Fibroblast of skin of right biceps (primary cell): ENCODE data around the gene PSG4.
"Not testable (repeated sequence)": the region's sequence is repeated elsewhere in the genome, so short reads cannot be mapped to it uniquely, and the experiment has no call there.

ENCODE experiments used
- DNase-seq: peaks from one replicate; pipeline ENCODE4 v3.0.0-alpha.2; 2013

The PSG4 gene

DNA sequence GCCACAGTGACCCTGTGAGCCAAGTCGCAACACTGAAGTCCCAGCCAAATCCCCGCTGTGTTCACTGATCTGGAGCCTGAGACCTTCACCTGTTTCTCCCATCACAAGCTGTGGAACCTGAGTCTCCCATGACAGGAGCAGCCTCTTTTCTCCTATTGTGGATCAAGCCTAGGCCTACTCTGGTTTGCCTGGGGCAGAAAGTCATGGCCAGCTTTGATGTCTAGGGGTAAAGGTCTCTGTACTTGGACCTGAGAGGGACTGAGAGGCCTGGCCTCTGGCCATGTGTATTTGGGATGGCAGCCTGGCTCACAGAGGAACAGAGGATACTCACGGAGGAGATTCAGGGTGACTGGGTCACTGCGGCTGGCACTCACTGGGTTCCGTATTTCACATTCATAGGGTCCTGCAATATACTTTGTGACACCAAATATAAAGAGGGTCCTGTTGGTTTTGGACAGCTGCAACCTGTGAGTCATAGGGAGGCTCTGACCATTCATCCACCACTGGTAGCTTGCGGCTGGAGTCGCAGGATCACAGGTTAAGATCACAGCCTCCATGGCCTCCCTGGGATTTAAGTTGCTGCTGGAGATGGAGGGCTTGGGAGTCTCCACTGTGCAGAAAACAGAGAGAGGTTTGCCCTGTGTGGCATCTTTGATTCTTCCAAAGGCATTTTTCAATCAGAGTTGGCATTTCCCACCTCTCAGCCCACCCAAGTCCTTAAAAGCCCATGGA is 7.6 kb downstream of the PSG4 start:
- not testable (repeated sequence) for DNase-seq

- not testable (repeated sequence) for DNase-seq
These were observed 11.0 kb downstream of the PSG4 start for GRCh38 chr19:43194397-43194796.

- DNase-seq, result not testable (repeated sequence)
These were observed 12.9 kb downstream of the PSG4 start for GRCh38 chr19:43192381-43193155.

- not testable (repeated sequence) for DNase-seq
These were observed 17.3 kb downstream of the PSG4 start for GRCh38 chr19:43188092-43188491.

DNA sequence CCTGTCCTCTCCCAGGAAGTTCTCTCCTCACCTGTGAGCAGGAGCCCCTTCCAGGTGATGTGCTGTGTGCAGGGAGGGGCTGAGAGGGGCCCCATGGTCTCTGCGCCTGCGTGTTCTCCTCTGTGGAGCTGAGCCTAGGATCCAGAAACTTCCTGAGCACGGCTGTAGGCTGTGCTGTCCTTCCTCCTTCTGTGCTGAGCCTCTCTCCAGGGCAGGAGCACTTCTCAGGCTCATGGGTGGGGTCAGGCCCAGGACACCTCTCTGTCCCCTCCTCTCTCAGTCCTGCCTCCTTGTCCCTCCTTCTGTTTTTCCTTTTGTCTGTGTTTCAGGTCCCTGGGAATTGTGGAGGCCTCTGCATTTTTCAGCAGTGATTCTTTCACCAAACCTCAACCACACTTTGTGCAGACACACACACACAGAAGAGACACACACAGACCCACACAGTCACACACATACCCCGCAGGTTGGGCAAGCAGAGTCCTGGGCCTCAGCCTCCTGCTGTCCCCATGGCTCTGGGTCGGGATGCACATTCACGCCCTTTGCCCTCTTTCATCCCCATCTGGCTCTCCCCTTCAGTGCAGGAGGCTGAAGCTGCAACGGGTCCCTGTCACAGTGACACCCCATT is 19.0 kb downstream of the PSG4 start, which contains the start of gene PSG5:
TSS of gene PSG5 (minus strand) at position 226 of the 625 bp plus-strand sequence. CDS start at position 95, 131 bp downstream.
- DNase-seq, result peak; percentile 43

- DNase-seq, result peak; percentile 91
These were observed 23.3 kb downstream of the PSG4 start for GRCh38 chr19:43181869-43182771.

DNA sequence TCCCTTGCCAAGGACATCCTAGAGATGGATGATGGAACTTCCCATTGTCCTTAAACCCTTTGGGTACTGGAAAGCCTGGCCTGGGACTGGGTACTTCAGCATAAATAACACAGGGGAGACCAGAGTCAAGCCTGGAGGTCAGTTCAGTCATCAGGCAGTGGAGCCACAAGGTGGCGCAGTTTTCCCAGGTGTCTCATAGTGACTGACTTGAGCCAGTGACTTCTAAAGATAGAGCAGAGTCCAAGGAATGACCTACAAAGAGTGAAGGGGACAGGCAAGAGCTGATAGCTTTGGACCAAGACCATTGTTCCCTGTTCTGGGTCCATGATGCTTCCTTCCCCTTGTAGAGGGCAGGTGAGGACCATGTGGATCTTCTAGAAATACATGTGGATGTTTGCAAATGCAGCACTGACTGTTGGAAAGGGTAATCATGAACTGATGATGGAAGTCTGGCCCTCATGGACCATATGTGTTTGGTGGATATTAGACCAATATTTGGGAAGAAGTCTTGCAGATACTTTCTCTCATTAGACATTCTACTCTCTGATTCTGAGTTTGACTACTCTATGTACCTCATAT is 25.8 kb downstream of the PSG4 start:
- not testable (repeated sequence) for DNase-seq

DNA sequence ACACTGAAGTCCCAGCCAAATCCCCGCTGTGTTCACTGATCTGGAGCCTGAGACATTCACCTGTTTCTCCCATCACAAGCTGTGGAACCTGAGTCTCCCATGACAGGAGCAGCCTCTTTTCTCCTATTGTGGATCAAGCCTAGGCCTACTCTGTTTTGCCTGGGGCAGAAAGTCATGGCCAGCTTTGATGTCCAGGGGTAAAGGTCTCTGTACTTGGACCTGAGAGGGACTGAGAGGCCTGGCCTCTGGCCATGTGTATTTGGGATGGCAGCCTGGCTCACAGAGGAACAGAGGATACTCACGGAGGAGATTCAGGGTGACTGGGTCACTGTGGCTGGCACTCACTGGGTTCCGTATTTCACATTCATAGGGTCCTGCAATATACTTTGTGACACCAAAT is 26.9 kb downstream of the PSG4 start:
- DNase-seq, result not testable (repeated sequence)

- not testable (repeated sequence) for DNase-seq
These were observed 39.5 kb downstream of the PSG4 start for GRCh38 chr19:43165906-43166305.

DNA sequence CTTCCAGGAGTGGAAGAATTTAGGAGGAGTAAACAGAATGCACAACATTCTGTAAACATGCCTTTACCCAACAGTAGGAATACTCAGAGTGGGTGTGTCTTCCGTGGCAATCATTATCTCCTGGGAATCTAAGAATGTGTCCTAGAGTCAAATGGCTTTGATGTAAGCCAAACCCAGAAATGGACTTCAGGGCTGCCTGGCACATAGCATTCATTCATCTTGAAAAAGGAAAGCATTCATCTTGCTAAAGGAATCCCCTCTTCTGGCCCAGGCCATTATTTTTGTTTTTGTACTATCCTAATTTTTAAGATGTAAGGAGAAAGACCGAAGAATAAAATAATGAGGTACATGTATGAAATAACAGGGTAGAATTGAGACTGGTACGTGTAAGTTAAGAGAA is 42.3 kb downstream of the PSG4 start:
- DNase-seq, result not testable (repeated sequence)

DNA sequence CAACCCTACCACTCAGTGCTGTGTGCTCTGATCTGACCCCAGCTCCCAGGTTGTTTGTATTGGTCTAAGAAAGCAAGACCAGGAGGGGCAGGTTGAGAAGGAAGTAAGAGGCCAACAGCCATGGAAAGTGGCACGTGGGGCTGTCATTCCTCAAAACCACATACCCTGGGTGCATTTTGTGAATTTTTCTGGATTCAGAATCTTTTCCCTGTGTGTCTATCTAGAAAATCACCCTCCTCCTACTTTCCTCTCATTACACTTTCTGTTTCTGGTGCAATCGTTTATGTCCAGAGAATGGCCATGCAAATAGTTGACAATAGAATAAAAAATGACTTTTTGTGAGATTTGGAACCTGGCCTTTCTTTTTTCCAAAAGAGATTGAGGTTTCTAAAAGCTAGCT is 43.2 kb downstream of the PSG4 start:
- DNase-seq, result not testable (repeated sequence)

- DNase-seq, result no peak
These were observed 53.2 kb downstream of the PSG4 start for GRCh38 chr19:43152214-43152613.

- DNase-seq, result peak; percentile 5
These were observed 55.6 kb downstream of the PSG4 start for GRCh38 chr19:43149788-43150187.

- DNase-seq, result peak; percentile 27
These were observed 57.2 kb downstream of the PSG4 start for GRCh38 chr19:43148233-43148632.
